ENCODE data around the gene OPRD1.

DNA sequence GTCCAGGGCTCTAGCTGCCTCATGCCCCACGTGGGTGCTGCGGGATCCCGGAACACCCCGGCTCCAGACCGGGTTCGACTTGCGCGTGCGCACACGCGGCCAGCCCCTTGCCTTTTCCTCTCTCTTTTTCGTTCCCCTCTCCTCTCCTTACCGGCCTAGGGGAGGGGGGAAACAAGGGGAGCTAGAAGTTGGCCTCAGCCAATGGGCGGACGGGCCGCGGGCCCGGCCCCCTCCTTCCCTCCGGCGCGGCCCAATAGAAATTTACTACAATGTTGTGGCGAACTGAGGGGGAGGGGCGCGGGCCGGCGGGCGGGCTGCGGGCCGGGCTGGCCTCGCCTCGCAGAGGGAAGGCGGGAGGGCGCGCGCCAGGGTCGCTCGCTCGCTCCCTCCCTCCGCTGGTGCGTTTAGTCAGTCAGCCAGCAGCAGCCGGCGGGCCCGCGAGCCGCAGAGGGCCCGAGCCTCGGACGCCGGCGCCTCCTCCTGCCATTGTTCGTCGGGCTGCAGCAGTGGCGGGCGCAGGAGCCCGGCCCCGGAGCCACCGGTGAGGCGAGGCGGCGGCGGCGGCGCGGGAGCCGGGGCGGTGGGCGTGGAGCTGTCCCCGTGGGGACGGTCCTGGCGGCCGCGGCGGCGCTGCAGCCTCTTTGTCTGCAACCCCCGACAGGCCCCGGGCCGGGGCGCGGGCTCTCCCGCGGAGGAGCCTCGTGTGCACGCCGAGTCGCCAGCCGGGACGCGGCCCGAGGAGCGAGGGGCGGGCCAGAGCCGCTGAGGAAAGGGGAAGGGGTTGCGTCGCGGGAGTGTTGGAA, 102.5 kb downstream of the OPRD1 start, which contains the start of gene EPB41:
- TF ChIP-seq POLR2A (IDR thresholded peaks at IDR 0.05; ENCODE audit: low read depth, low read length) (no peak; the same call in 1 of the 2 replicates), TAF1 (IDR thresholded peaks at IDR 0.05; ENCODE audit: borderline replicate concordance, low read depth, low read length) (0 out of 2 replicates have a peak, but pooled peaks have one; percentile 9), POLR2AphosphoS5 (IDR thresholded peaks at IDR 0.05; ENCODE audit: low read depth, low read length) (no peak)
